ENCODE measurements around the gene LRRC53. TPM values are rescaled to one million over a fixed set of nuclear protein-coding genes. Genes with fewer than 3 reads are reported as not detected.

LRRC53 gene
- total and polyA plus RNA-seq, 2 of the 4 experiments (the other 2 are of a cell fraction), result not detected

DNA sequence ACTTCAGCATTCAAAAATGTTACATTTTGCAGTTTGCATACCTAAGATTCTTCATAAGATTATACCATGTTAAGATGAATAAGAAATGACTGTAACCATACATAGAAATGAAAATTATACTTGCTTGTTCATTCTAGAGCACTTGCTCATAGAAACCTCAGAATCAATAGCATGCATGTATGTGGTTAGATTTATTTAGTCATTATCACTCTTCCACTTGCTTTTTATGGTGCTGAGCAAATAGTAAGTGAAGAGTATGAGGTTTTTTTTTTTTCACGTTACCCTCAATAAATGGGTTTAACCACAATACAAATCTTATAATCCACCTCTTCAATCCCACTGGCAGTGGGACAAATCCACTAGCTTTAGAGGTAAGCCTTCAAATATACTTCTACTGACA lies 84.7 kb downstream of the LRRC53 start:
- no peak overlapping the region for H3K4me3 ChIP-seq (ENCODE audit: insufficient read depth, low read depth, low read length)
- H2AFZ ChIP-seq (replicated peaks; ENCODE audit: low read length, poor library complexity), result no peak overlapping the region
- H4K5ac ChIP-seq (ENCODE audit: low read depth, low read length), result peak overlapping the region; percentile 71; the same call in 1 of the 2 replicates
- no peak overlapping the region for H2AK9ac ChIP-seq (replicated peaks; ENCODE audit: low read depth, low read length, poor library complexity)
- H3K79me1 ChIP-seq (ENCODE audit: low read depth in 1 of 2, low read length in 2 of 2), result no peaks in the 10 kb centered on the region
- peak overlapping the region; percentile 62; the same call in 1 of the 2 replicates for H3K18ac ChIP-seq (ENCODE audit: low read depth, low read length)
- H3K4ac ChIP-seq (ENCODE audit: low read depth, low read length), result no peak overlapping the region; the same call in 1 of the 2 replicates
- H3K27ac ChIP-seq (ENCODE audit: insufficient read depth, low read length), result no peak overlapping the region
- H3K36me3 ChIP-seq (ENCODE audit: control insufficient read depth, insufficient read depth, low read length), result no peaks in the 10 kb centered on the region
- peak overlapping the region; percentile 65; the same call in 1 of the 2 replicates for H2BK120ac ChIP-seq (ENCODE audit: low read depth, low read length)
- intact Hi-C loops (cut with micrococcal nuclease) (loop anchor here (5.0 kb wide), 1 partner anchor 220 kb away; no protein-coding TSS in a partner anchor), dilution Hi-C loops (cut with HindIII; ENCODE audit: low sequenced_read_pairs, unreplicated experiment) (no loop called here), in situ Hi-C loops (cut with MboI; ENCODE audit: low sequenced_read_pairs) (no loop called here)
- no peaks in the 10 kb centered on the region for H3K9me3 ChIP-seq (ENCODE audit: control insufficient read depth, insufficient read depth, low read length)
- TF ChIP-seq SMC3 (IDR thresholded peaks at IDR 0.05; ENCODE audit: low read depth, low read length), result no peak
- TF ChIP-seq CEBPB (IDR thresholded peaks at IDR 0.05; ENCODE audit: low read depth, low read length), result no peak
- no peak for TF ChIP-seq CHD1 (IDR thresholded peaks at IDR 0.05; ENCODE audit: low read depth, low read length)
- TF ChIP-seq FOS (IDR thresholded peaks at IDR 0.05; ENCODE audit: low read depth, low read length), result no peak
- no peak for TF ChIP-seq MAZ (IDR thresholded peaks at IDR 0.05; ENCODE audit: borderline replicate concordance, low read depth, low read length)
- TF ChIP-seq BHLHE40 (IDR thresholded peaks at IDR 0.05; ENCODE audit: low read depth, low read length), result no peak
- no peak for TF ChIP-seq MXI1 (IDR thresholded peaks at IDR 0.05; ENCODE audit: borderline replicate concordance, low read depth, low read length)
- TF ChIP-seq, protein P1, sequence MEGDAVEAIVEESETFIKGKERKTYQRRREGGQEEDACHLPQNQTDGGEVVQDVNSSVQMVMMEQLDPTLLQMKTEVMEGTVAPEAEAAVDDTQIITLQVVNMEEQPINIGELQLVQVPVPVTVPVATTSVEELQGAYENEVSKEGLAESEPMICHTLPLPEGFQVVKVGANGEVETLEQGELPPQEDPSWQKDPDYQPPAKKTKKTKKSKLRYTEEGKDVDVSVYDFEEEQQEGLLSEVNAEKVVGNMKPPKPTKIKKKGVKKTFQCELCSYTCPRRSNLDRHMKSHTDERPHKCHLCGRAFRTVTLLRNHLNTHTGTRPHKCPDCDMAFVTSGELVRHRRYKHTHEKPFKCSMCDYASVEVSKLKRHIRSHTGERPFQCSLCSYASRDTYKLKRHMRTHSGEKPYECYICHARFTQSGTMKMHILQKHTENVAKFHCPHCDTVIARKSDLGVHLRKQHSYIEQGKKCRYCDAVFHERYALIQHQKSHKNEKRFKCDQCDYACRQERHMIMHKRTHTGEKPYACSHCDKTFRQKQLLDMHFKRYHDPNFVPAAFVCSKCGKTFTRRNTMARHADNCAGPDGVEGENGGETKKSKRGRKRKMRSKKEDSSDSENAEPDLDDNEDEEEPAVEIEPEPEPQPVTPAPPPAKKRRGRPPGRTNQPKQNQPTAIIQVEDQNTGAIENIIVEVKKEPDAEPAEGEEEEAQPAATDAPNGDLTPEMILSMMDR (conservative IDR thresholded peaks at IDR 0.05; ENCODE audit: low read depth, low read length), result no peak
- no peak for TF ChIP-seq ELK1 (IDR thresholded peaks at IDR 0.05; ENCODE audit: borderline replicate concordance, low read depth, low read length)
- TF ChIP-seq NFE2L2 (IDR thresholded peaks at IDR 0.05; ENCODE audit: low read depth, low read length), result no peak
- no peak for TF ChIP-seq RAD21 (IDR thresholded peaks at IDR 0.05; ENCODE audit: low read length)
- no peak for TF ChIP-seq RFX5 (IDR thresholded peaks at IDR 0.05; ENCODE audit: low read depth, low read length)
- no peak for TF ChIP-seq RCOR1 (IDR thresholded peaks at IDR 0.05; ENCODE audit: insufficient replicate concordance, low read length)
- no peak for TF ChIP-seq POLR2A (IDR thresholded peaks at IDR 0.05; ENCODE audit: low read depth, low read length)
- no peak for TF ChIP-seq MAFK (IDR thresholded peaks at IDR 0.05; ENCODE audit: low read depth, low read length)
- TF ChIP-seq USF2 (IDR thresholded peaks at IDR 0.05; ENCODE audit: low read depth, low read length), result no peak
- H3K23ac ChIP-seq (ENCODE audit: low read depth, low read length), result no peak overlapping the region
- H3K14ac ChIP-seq (replicated peaks; ENCODE audit: low read depth, low read length), result peak overlapping the region; percentile 10; the same call in 1 of the 2 replicates
- peaks cover 10% of the 10 kb centered on the region; the same call in 1 of the 2 replicates for H3K4me1 ChIP-seq (ENCODE audit: control insufficient read depth, insufficient read depth, low read length)
- peak overlapping the region; percentile 61 for H2BK20ac ChIP-seq (ENCODE audit: low read depth, low read length)
- H3K56ac ChIP-seq (ENCODE audit: extremely low read depth, insufficient read depth, low read length), result peak overlapping the region; percentile 14; the same call in 1 of the 2 replicates
- BruUV-seq (replicated peaks), result no TSS peak
- CTCF ChIA-PET, result no interaction called here
- H4K91ac ChIP-seq (ENCODE audit: insufficient read depth, low read depth, low read length), result no peak overlapping the region
- H3K9me1 ChIP-seq (ENCODE audit: insufficient read depth, low read length), result no peaks in the 10 kb centered on the region
- DNase-seq (peak; percentile 72), ATAC-seq (ENCODE audit: low read depth) (peak; percentile 22; the same call in 1 of the 2 replicates)
- H3K27me3 ChIP-seq (ENCODE audit: control insufficient read depth, insufficient read depth, low read length), result no peaks in the 10 kb centered on the region
- POLR2A ChIA-PET (ENCODE audit: unreplicated experiment), result interaction anchor here (0.5 kb wide), 1 partner anchor 8 kb away, joined by 4 read pairs; no protein-coding TSS in a partner anchor
- H3K9ac ChIP-seq (ENCODE audit: low read depth, low read length), result no peak overlapping the region
- H3K4me2 ChIP-seq (ENCODE audit: low read depth, low read length), result peak overlapping the region; percentile 10; the same call in 1 of the 2 replicates
- peak overlapping the region; percentile 94 for H2BK5ac ChIP-seq (ENCODE audit: low read depth, low read length, poor library complexity, severe bottlenecking)
- H2BK15ac ChIP-seq (ENCODE audit: low read depth, low read length), result no peak overlapping the region
- H4K8ac ChIP-seq (ENCODE audit: low read depth in 2 of 2, low read length in 2 of 2), result peak overlapping the region in 1 of 2 experiments; percentile 64; a peak in 1 of 4 replicates
- H4K20me1 ChIP-seq (ENCODE audit: insufficient read depth, low read length), result no peaks in the 10 kb centered on the region
- H2AK5ac ChIP-seq (ENCODE audit: low read depth, low read length), result no peak overlapping the region
- WGBS, 2 experiments (ENCODE audit: extremely low coverage in 2 of 2, insufficient read length in 1 of 2), result no CpG with 5 or more reads among the region's 1 CpG
